Measurements from ENCODE around the gene KCNK1.

- no peak for TF ChIP-seq CTCF (IDR thresholded peaks at IDR 0.05; ENCODE audit: control extremely low read depth in 1 of 3, insufficient read depth in 1 of 3, low read depth in 1 of 3, low read length in 3 of 3)
- no peak for TF ChIP-seq JUN (IDR thresholded peaks at IDR 0.05; ENCODE audit: low read depth, low read length)
- TF ChIP-seq POLR2A (IDR thresholded peaks at IDR 0.05; ENCODE audit: control extremely low read depth in 1 of 2, low read depth in 2 of 2, low read length in 2 of 2): no peak
- TF ChIP-seq CREB1 (IDR thresholded peaks at IDR 0.05): no peak
- no peak for TF ChIP-seq GTF2F1 (IDR thresholded peaks at IDR 0.05; ENCODE audit: borderline replicate concordance, low read depth, low read length)
- TF ChIP-seq SP1 (IDR thresholded peaks at IDR 0.05; ENCODE audit: low read depth, low read length): no peak
These were observed 14.3 kb upstream of the KCNK1 start for GRCh38 chr1:233599542-233600073.

All from H1 (cell line).